GM19099 (cell line): ENCODE results near the gene BABAM2.

Experiments used
- POLR2A ChIP-seq: IDR thresholded peaks from 3 replicates; pipeline ENCODE4 v1.6.1; 2011; ENCODE audit warnings: low read depth; ENCODE audit not compliant: insufficient read length; ENCODE audit errors: extremely low read depth

BABAM2 gene

DNA sequence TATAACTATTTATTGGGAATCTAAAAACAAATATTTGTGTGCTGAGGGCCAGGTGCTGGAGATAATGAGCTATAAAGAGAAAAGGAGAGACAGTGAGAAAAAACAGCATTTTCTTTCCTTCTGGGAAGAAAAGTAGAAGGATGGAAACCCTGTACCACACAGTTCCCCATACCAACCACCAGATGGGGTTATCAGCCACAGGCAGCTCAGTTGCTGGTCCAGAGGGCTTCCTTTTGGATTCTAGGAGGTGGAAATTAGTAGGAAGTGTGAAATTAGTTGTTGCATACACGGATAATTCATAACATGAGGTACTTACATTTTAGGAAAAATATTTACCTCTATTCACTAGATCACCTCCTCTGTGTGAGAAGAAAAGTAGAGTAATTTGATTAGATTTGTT, 265.1 kb downstream of the BABAM2 start:
- TF ChIP-seq POLR2A, result no peak

DNA sequence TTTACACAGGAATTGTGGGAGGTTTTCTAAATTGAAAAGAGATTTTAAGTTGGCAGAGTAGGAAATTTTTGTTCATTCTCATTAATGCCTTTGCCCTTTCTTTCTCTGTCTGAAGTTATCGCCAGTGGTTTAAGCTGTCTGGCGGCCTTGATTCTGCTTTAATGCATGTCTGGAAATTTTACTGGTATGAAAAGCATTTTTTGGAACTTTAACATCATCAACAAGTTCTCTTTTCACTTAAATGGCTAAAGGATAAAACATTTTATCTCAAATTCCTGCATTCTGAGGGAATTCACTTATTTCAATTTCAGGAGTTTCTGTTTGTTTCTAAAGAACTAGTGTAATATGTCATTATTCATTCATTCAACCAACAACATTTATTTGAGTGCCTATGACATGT, 268.3 kb downstream of the BABAM2 start:
- no peak for TF ChIP-seq POLR2A

DNA sequence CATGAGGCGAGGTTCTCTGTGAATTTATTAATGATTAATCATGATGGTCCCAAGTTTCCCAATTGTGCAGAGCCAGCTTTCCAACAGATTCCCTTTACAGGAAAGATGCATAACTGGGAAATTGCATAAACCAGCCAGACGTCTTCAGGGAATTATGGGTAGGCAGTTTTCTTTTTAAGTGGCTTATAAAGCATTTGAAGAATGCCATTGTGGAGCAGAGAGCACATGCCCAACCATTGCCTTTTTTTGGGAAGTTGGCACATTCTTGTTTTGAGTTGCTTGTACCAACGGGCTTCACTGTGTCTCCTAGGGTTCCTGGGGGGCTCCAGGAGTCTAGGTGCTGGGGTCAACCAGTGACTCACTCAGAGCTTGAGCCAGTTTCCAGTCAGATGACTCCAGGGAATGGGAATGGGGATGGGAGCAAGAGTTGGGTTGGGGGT, 270.5 kb downstream of the BABAM2 start:
- TF ChIP-seq POLR2A, result no peak

DNA sequence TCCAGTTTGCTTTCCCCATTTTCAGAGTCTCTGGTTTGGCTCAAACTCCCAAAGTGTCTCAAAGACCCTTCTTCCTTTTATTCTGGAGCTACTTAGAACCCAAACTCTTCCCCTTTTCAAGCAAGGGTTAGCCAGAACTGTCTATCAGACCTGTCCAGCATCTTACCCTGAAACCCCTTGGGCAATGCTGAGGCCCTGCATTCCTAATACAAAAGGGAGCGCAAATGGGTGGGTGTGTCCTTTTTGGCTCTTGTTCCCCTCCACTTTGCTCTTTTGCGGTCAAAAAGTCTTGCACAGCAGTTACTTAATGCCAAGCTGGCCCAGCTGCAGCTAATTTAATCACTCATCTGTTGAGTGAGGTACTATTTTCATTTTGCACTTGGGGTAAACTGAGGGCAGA, 270.9 kb downstream of the BABAM2 start:
- TF ChIP-seq POLR2A, result no peak

DNA sequence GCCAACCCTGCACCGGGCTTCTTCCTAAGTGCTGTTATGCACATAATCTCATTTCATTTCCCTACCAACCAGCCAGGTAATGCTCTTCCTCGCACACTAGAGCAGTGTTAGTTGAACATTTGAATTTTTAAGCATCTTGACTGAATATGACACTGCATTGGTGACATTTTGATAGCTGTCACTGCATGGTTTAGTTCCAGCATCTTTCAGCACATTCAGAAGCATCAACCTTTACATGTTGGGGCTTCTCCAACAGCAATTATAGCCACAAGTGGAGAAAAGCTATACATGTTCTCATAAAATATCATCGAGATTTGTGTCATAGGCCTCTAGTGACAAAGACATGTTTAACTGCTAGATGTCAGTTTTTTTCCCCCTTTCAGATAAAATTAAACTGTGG, 272.0 kb downstream of the BABAM2 start:
- TF ChIP-seq POLR2A, result no peak

GRCh38 chr2:28163028-28163427, 272.5 kb downstream of the BABAM2 start:
- TF ChIP-seq POLR2A, result no peak

DNA sequence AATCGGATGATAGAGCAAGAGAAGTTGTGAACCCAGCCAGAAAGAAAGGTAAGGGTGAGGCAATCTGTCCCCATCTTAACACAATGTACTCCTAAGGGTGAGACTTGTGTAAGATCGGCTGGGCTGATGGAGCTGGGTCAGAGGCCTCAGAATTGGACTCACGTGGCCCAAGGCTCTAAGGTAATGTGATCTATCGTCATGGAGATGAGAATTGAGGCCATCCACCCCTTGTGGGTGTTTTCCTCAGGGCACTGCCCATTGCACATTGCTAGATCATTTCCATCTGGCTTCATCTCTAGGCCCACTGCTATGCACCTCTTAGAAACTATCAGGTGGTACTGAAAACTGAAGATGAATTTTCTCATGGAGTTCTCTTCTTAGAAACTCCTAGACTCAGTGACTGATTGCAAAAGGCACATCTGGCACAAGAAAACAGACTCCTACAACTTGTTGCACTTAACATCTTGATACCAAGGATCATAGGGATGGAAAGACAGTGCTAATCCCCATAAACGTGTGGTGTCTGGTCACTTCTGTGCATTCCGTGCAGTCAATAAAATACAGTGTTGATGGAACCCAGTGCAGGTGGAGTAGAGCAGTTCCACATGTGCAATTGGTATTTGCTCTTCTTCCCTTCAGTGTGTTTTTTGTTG, 273.2 kb downstream of the BABAM2 start:
- no peak for TF ChIP-seq POLR2A

DNA sequence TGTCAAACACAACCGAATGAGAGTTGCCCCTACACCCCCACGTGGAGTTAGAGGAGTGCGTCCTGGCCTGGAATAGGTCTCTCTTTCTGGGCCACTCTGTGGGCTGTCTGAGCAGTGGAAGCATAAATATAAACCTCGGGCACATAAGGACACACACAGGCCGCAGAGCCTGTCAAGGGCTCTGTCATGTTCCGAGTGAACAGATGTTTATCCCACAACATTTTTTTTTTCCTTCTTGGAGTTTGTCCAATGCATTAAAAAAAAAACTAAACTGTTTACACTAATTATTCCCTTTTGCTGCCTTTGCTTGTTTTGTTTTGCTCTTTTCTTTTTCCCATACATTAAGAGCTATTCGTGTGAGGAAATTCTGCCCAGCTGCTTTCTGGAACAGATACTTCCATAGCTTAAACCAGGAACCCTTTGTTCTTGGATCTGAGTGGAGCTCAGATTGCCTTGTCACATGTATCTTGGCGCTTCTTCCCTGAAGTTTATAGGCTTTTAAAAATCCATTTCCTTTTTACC, 273.8 kb downstream of the BABAM2 start:
- TF ChIP-seq POLR2A, result no peak

DNA sequence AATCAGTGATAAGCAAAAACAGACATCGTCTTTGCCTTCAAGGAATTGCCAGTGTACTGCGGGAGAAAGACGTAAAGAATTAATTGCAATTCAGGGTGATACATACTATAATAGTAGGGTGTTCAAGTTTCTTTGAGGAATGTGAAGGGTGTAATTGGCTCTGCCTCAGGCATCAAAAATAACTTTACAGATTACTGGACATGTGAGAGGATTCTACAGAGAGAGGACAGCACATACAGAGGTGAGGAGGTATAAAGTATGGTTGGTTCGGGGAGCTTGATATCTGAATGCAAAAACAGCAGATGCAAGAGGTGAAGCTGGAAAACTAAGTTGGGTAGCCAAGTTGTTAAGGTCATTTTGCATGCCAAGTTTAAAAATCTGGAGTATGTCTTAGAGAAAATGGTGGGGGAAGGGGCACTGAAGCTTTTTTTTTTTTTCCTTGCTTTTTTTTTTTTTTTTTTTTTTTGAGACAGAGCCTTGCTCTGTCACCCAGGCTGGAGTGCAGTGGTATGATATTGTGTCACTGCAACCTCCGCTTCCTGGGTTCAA, 274.6 kb downstream of the BABAM2 start:
- no peak for TF ChIP-seq POLR2A

DNA sequence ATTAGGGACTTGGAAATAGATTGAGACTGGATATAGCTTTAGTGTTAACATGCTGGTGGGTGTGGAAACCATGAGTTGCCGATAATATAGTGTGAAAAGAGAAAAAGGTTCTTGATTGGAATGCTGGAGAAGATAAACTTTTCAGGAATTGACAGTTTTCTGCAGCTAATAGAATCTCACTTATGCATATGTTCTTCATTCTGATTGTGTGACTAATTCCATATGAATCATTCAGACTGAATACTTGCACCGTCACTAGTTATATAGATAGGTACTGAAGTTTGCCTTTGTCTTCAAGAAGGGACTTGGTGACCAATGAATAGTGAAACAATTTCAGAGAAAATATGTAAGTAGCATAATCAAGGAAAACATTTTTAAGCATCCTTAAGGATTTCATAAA, 276.4 kb downstream of the BABAM2 start:
- no peak for TF ChIP-seq POLR2A

GRCh38 chr2:28168376-28168775, 277.8 kb downstream of the BABAM2 start:
- TF ChIP-seq POLR2A, result no peak

GRCh38 chr2:28169492-28169891, 279.0 kb downstream of the BABAM2 start:
- TF ChIP-seq POLR2A, result no peak

GRCh38 chr2:28172114-28172898, 281.8 kb downstream of the BABAM2 start:
- no peak for TF ChIP-seq POLR2A

- no peak for TF ChIP-seq POLR2A
These were observed 282.8 kb downstream of the BABAM2 start for GRCh38 chr2:28173377-28173776.

DNA sequence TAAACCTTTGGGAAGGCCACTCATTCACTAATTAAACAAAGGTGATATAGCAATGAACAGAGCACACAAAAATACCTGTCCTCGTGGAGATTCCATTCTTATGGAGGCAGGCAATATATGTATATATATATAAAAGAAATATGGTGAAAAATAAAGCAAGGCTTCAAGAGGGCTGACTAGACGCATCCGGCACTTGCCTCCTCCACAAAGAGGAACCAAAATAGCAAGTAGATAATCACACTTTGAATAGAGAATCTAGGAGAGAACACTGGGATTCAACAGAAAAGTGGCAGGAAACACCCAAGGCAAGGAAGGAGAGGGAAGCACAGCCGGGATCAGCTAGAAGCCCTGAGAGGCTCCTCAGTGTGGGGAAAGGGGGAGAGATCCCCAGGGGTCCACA, 283.7 kb downstream of the BABAM2 start:
- no peak for TF ChIP-seq POLR2A

GRCh38 chr2:28175028-28175427, 284.5 kb downstream of the BABAM2 start:
- TF ChIP-seq POLR2A, result no peak

- TF ChIP-seq POLR2A, result no peak
These were observed 288.4 kb downstream of the BABAM2 start for GRCh38 chr2:28178946-28179345.

GRCh38 chr2:28181801-28182200, 291.3 kb downstream of the BABAM2 start:
- TF ChIP-seq POLR2A, result no peak
